ENCODE results near the gene MCEE.
"Not testable (repeated sequence)": the region's sequence is repeated elsewhere in the genome, so short reads cannot be mapped to it uniquely, and the experiment has no call there.

Gene MCEE

GRCh38 chr2:71130152-71130904 lies at the start of gene MCEE, which contains the start of gene MPHOSPH10:
TSS of gene MCEE (minus strand) at chr2:71130229. CDS start at chr2:71130219, 10 bp downstream.
TSS of gene MPHOSPH10 (plus strand) at chr2:71130634. CDS start at chr2:71130666, 32 bp downstream.
- peak; percentile 54 to 71 for DNase-seq

DNA sequence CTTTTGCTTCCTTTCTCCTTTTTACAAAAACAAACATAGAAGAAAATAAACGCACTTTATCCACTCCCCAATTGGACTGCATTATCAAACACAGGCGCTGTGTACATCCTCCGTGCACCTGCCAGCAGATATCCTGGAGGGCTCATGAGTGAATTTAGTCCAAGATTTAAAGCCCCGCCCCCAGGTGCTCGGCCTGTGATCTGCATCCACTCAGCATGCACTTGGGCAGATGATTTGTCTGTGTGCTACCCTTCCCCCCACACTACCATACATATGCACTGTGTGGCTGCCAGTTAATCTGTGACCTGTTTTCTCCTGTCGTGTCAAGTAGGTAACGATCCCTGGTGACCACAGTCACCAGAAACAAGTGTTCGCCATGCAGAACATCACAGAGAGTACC lies 48.8 kb upstream of the MCEE start:
- peak in 1 of 2 experiments; percentile 14 for DNase-seq

GRCh38 chr2:71174207-71174606 lies 44.2 kb upstream of the MCEE start:
- DNase-seq = no peak

DNA sequence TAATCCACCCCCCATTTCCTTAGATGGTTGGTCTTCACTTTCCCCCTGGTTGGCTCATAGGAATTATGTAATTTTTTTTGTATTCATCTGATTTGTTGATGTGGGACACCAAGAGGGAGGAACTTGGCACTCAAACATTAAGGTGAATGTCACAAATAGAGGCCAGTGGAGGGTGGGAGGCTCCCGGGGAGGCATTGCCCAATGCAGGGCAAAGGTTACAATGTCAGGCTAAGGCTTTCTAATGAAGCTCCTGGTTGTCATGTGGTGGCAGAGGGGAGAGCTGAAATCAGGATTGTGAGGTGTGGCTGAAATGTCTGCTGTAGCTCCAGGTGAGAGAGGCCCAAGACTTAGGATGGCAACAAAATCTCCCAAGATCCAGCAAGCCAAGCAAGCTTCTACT lies 43.1 kb upstream of the MCEE start:
- DNase-seq = no peak

GRCh38 chr2:71166812-71167211 lies 36.8 kb upstream of the MCEE start:
- no peak for DNase-seq

- DNase-seq = no peak
These were observed 27.2 kb upstream of the MCEE start for GRCh38 chr2:71157124-71157793.

- DNase-seq = no peak
These were observed 26.5 kb upstream of the MCEE start for GRCh38 chr2:71156573-71156972.

GRCh38 chr2:71155846-71156245 lies 25.8 kb upstream of the MCEE start:
- no peak for DNase-seq

- no peak for DNase-seq
These were observed 24.8 kb upstream of the MCEE start for GRCh38 chr2:71154798-71155197.

DNA sequence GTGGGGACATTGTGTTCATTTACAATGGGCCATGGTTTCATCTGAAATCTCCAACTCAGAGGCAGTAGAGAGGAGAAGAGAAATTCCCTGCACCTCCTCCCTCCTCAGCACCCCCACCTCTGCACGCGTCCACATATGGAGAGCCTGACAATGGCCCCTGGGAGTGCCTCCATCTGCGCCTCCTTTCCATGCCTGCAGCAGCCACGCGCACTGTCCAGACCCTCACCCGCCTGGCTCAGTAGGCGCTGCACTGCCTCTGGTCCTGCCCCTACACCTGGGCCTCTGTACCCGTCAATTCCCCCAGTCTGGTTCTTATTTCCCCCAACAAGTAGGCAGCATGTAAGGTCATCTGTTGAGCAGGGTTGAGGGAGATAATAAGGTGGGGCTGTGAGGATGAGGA lies 24.2 kb upstream of the MCEE start:
- no peak for DNase-seq

DNA sequence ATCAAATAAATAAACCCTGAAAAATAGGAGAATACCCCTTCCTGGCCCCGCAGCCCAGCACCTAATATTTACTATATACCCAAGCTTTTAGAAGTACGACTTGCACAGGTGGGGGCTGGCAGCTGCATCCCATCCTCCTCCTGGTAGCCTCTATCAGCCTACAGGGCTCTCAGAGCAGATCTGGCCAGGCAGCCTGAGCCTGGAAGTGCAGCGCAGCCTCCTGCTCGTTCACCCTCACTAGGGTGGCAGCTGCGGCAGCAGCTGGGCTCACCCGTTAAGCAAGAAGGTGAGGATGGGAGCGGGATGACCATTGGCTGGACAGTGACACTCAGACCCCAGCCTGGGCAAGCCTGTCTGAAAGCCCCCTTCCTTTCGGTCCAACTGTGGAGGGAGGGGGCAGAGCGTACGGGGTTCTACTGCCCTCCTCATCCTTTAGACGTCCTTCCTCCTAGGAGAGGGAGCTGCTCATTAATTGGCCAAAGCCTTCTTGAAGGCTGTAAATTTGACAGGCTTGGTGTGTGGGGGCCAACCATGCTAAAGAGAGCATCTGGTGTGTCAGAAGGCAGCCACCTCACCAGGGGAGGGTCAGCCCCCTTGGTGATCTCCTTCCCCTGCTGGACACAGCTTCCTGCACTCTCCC lies 23.7 kb upstream of the MCEE start:
- no peak for DNase-seq

- DNase-seq = no peak
These were observed 21.6 kb upstream of the MCEE start for GRCh38 chr2:71151620-71152019.

GRCh38 chr2:71150082-71150816 lies 20.2 kb upstream of the MCEE start:
- no peak for DNase-seq

DNA sequence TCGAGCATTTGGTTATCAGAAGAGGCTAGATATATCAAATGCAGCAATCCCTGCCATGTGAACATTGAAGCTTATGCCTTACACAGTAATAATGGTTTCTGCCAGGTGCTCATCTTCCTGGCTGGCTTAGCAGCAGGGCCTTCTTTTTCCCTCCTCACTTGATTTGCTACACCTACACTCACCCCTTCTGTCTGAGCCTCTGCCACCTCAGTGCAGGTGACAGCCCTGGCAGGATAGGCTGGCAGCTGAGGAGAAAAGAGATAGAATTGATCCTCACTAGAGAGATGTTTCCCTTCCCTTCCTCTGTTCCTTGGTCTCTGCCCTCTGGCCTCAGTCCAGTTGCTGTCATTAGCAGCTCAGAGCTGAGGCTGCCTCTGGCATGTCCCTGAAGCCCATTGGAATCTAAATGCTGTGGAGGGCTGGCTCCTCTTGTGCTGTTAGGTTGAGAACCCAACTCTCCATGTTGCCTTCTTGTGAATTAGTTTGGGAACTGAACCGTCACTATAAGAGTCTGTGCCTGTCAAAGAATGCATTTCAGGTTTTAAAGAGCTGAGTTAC lies 18.6 kb upstream of the MCEE start:
- no peak for DNase-seq

DNA sequence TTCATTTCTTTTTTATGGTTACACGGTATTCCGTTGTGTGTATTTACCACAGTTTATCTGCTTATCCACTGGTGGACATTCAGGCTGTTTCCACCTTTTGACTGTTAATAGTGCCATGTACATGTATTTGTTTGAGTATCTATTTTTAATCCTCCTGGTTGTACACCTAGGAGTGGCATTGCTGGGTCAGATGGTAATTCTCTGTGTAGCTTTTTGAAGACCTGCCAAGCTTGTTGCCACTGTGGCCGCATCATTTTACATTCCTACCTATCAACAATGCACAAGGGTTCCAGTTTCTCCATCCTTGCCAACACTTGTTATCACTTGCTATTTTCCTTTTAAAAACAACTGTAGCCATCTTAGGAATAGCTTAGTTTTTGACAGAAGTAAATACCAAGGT lies 13.8 kb upstream of the MCEE start:
- DNase-seq = no peak

GRCh38 chr2:71136174-71136573 lies 6.1 kb upstream of the MCEE start:
- no peak for DNase-seq

DNA sequence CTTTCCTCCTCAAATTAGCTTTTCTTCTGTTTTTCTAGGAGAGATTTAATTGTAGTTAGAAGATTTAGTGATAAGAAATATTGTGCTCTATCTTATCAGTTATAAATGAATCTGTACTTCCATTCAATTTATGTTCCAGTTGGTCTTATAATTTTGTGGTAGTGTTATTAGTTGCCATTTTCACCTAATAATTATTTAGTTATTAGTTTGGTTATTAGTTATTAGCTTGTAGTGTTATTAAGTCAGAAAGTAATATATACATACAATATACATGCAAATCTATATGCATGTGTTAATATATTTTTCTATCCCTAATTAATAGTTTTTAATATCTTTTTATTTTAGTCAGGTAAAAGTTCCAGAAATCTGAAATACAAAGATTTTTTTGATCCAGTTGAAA lies 3.6 kb upstream of the MCEE start:
- DNase-seq = no peak

DNA sequence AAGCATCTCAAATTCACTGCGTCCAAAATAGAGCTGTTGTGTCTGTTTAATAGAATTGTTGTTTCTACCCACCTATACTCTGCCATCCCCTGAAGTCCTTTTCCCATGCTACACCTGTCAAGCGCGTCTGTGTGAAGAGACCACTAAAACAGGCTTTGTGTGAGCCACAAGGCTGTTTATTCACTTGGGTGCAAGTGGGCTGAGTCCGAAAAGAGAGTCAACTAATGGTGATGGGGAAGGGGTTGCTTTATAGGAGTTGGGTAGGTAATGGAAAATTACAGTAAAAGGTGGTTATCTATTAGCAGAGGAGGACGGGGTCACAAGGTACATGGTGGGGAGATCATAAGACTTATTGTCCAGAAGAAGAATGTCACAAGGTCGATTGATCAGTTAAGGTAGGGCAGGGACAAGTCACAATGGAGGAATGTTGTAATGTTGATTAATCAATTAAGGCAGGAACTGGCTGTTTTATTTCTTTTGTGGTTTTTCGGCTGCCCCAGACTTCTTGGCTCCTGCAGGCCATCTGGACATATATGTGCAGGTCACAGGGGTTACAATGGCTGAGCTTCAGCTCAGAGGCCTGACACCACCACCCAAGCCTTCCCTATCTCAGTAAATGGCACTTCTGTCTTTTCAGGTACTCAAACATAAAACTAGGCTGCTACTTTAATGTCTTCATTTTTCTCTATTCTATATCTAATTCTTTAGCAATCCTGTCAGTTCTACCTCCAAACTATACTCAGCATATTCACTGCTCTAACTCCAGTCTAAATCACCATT lies 1.5 kb upstream of the MCEE start:
- DNase-seq = not testable (repeated sequence)

DNA sequence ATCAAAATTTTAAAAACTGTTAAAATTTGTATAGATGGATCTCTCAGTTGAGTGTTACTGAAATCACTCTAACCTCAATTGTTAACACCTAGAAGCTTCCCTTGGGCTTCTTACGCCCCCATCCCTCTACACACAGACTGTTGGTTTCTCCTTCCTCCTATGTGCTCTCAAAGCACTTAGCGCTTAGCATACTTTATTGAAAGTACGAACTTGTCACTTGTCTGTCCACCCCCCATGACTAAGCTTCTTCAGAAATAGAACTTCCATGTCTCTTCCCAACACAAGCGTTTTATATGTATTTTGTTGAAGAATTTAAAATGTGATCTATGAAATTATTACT lies 846 bp upstream of the MCEE start:
- DNase-seq = no peak

DNA sequence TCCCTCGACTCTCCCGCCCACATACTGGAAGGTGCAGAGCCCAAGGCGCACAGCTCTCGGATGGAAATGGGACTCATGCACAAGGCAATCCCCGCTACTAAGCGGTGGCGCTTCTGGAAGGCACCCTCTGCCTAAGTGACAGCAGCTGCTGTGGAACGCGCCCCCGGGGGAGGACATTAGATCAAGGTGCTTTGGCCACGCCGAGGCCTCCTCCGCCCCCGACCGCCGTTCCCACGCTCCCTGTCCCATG lies 202 bp downstream of the MCEE start:
- DNase-seq = peak in 1 of 2 experiments; percentile 54

DNA sequence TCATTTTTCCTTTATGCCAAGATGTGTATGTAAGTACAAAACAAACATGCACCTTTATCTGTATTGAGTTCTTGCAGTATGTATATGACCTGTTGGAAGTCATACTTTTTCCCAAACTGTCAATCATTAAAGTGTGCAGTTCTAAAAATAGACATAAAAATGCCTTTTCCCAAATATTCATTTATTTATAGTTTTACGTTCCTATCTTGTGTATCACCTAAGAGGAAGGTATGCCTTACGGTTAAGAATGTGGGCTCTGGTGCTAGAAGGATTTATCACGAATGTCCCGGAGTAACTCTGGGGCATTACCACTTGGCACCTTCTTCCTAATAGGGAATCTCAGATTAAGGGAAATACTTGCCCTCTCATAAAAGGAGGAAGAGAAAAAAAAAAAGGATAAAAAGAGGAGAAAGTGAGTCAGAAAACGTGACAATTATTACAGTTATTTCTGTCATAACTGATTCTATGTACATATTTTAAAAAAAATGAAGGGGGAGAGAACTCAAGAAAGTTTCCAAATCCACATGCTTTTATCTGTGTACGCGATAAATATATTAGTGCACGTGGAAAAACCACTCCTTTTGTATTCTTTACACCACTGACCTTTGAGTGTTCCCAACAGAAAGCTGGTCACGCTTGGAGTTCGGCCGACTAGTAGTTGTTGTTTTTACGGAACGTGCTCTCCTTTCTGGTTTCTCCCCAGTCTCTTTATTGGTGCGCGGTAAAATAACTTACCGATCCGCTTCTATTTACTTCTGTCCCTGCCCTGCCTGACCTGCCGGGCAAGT lies 721 bp downstream of the MCEE start:
- no peak for DNase-seq

- no peak for DNase-seq
These were observed 3.1 kb downstream of the MCEE start for GRCh38 chr2:71126957-71127356.
